ENCODE measurements around the gene STEAP2.
"Not testable (repeated sequence)": the region's sequence is repeated elsewhere in the genome, so short reads cannot be mapped to it uniquely, and the experiment has no call there.

The STEAP2 gene

DNA sequence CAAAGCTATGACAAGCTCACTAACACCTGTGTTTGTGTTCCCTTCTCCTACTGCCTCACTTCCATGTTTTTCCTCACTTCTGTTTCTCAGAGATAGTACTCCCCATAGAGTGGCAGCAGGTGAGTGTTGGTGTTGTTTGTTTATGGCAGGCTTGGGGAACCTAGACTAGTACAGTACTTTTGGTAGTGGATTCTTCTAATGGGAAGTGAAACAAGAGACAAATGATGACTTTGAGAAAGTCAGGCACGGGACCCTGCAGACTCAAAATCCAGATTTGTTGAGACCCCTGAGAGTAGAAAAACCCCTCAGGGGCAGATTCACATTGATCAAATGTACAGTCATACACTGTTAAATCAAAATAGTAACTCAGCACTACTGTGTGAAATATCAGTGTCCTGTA lies 27.0 kb downstream of the STEAP2 start:
- DNase-seq: no peak

DNA sequence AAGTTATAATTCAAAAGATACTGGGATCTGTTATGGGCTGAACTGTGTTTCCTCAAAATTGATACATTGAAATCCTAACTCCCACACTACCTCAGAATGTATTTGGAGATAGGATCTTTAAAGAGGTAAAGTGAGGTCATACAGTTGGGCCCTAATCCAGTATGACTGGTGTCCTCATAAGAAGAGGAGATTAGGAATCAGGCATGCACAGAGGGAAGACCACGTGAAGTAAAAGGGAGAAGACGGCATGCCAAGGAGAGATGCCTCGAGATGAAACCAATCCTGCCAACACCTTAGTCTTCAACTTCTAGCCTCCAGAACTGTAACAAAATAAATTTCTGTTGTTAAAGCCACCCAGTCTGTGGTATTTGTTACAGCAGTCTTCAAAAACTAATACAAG lies 27.5 kb downstream of the STEAP2 start:
- no peak for DNase-seq

DNA sequence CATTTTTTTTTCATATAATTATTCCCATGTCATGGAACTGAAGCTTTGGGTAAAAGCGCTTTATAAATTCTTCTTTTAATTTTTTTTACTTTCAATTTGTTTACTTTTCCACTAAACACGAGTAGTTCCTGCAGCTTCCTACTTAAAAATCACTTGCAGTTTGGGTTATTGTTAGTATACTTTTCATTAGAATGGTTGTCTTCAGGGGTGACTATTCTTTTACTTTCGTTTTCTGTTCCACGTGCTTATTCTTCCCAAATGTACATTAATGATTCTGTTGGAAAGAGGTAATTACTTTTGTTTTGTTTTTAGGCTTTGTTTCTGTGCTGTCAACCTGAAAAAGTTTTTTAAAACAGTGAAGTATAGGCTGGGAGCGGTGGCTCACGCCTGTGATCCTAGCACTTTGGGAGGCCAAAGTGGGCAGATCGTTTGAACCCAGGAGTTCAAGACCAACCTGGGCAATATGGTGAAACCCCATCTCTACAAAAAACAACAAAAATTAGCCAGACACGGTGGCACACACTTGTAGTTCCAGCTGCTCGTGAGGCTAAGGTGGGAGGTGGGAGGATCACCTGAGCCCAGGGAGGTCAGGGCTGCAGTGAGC lies 28.2 kb downstream of the STEAP2 start:
- DNase-seq: no peak

DNA sequence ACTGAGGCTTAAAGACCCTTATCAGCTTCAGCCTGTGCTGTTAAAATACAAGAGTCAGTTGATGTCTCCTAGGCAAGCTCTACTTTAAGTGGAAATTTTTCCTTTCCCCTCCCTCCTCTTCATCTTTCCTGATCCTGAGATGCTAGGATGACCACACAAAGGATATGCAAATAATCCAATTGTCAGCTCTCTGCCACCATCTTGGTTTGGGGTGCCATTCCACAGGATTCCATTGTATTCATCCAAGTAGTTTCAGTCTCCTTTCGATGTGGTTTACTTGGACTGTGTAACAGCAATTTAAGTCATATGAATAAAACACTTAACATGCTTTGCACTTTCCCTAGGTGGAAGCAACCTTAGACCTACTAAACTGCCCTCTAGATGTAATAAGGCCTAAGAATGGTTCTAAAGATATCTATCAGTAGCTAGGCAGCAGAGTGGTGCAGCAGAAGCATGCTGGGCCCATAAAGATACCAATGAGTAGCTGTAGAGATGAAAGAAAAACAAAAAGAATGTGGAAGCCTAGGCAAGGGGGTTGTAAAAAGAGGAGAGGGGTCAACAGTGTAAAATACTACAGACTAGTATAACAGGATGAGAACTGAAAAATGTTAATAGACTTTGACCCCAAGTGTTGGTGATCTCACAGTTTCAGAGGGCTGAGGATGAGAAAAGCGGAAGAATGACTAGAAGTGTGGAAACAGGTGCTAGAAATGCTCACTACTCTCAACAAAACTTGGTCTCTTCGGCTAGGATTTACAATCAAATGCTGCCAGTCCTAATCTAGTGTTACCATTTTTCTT lies 31.0 kb downstream of the STEAP2 start:
- DNase-seq: no peak

DNA sequence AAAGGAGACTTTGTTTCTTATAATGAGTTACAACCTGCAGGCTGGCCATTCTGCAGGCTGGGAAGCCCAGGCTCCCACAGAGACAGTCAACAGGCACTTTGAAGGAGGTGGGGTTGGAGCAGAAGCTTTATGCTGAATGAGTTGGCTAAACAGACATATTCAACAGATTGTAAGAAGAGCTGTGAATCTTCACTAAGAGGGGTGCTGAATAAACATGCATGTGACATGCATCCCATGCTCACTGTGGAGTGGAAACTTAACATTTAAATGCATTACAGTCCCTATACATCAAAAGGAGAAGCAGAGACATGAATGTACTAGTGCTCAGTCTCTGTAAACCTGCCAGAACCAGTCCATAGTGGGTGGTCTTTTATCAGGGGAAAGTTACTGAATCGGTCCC lies 32.0 kb downstream of the STEAP2 start:
- DNase-seq: no peak

DNA sequence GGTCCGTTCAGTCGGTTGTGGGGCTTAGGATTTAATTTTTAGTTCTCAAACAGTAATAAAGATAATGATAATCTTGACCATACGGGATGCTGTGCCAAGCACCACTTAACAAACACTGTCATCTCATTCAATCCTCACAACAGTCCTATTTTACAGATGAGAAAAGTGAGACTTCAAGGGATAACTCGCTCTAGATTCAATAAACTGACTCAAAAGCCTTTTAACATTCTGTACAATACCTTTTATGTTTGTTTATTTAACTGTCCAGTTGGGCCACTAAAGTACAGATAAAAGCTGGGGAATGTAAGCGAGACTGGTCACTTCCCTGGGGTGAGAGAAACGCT lies 33.0 kb downstream of the STEAP2 start:
- no peak for DNase-seq

DNA sequence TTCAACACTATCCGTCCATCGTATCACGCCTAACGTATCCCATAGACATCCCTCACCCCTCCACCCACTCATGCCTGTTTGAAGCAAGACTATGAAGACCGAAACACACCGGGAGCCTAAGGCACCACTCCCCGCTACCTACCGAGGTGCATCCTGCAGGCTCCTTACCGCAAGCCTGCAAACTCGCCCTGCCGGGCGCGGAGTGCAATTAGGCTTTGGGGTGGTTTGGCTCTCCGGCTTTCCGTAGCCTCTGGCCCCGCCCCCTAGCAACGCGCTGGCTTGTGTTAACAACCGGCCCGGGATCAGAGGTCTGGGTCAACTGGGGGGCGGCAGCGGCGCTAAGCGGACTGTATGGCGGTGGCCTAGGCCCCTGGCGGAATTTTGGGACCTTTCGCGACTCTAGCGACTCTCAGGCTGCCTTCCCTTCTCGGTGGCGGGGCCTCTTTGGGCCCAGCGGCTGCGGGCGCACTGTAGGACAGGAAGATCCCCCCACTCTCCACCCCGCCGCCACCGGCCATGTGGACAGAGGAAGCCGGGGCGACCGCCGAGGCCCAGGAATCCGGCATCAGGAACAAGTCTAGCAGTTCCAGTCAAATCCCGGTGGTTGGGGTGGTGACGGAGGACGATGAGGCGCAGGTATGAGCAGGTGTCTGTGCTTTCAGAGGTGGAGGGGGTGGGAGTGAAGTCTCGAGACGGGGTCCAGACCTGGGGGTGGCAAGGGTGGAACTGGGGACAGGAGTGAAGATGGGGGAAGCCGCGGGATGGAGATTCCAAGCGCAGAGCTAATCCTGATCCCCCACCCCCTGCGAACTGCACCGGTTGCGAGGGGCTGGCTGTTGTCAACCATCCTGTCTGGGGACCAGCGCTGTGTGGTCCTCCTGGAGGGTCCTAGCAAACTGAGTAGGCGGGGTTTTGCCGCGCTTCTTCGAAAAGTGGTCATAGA lies 33.6 kb downstream of the STEAP2 start, which contains the start of gene CFAP69:
TSS of gene CFAP69 (plus strand) at position 266 of the 943 bp plus-strand sequence. CDS start at position 517, 251 bp downstream.
- peak; percentile 85 for DNase-seq

DNA sequence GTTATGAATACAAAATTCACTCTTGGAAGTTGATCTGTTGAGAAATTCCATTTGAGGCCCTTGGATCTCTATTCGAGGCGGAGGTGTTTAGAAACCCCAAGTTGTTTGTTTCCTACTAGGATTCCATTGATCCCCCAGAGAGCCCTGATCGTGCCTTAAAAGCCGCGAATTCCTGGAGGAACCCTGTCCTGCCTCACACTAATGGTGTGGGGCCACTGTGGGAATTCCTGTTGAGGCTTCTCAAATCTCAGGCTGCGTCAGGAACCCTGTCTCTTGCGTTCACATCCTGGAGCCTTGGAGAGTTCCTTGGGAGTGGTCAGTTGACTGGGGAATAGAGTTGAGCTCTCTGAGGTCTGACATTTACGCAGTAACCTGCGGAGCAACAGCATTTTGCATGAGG lies 34.6 kb downstream of the STEAP2 start:
- no peak for DNase-seq

DNA sequence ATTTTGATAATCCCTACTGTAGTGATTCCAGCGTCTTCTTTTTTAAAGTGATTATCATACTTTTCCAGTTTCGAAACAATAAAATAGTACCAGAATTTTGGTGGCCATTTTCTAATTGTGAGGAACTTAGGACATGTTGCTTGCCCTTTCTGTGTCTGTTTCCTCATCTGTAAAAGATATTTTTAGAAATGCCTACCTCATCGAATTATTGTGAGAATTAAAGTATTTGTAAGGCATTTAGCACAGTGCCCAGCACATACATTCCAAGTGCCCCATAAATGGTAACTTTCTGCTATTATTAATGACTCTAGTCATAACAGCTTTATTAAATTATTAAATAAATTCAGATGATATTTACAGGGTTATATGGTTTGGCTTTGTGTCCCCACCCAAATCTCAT lies 37.2 kb downstream of the STEAP2 start:
- DNase-seq: no peak

DNA sequence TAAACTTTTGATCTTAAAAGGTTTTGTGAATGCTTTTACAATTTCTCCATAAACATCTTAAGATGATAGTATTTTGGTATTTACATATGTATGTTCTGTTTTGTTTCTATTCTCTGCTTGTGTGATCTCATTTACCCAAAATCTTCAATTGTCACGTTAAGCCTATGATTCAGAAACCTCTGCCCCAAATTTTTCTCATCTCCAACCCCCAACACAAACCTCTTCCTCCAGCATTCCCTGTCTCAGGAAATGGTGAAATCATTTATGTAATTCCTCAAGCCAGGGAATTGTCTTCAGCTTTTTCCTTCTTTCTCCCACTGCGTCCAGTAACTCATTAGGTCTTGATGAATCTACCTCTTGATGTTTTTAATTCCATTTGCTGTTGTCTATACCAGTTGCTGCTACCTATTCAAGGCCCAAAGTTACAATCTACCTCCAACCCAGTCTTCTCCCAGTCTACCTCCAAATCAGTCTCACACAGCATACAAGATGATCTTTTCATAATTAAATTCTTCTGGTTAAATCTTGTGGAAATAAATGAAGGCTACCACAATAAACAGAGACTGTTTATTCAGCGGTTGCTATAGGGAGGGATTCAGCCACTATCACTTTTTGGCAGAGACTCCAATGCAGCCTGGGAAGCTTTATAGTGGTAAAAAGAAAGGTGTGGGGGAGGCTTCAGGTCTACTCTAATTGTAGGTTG lies 39.2 kb downstream of the STEAP2 start:
- no peak for DNase-seq

DNA sequence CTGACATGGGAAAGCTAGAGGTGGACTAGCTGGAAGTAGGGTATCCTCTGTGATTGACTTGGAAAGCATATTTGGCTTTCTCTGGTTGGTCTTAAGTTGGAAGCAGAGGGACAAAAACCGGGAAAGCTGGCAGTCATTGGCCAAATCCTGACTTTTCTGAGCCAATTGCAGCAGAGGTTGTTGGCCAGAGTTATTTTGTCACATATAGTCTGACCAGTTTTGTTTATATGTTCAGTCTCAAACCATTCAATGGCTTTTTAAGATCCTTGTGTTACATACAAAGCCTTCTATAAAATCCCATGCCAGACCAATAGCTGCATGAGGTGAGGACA lies 39.7 kb downstream of the STEAP2 start:
- DNase-seq: no peak

DNA sequence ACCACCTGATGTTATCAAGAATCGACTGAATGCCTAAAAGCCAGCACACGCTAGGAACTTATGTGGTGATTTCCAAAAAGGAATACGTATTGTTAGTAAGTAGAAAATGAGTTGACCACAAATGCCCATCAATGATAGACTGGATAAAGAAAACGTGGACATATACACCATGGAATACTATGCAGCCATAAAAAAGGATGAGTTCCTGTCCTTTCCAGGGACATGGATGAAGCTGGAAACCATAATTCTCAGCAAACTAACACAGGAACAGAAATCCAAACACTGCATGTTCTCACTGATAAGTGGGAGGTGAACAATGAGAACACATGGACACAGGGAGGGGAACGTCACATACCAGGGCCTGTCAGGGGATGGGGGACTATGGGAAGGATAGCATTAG lies 44.5 kb downstream of the STEAP2 start:
- not testable (repeated sequence) for DNase-seq

DNA sequence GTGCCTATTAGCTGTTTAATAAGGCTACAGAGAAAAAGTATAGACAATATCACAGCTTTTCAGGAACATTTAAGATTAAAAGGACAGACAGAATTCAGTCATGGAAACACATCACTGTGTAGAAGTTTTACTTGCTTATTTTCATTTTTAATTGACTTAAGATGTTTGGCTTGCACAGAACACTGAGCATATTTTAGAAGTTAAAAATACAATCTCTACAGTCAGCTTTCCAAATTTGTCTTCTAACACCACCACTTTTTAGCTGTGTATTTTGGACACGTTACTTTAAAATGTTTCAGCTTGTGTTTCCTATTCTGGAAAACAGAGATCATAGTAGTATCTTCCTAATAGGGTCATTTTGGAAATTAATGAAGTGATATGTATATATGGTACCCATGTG lies 45.2 kb downstream of the STEAP2 start:
- no peak for DNase-seq

DNA sequence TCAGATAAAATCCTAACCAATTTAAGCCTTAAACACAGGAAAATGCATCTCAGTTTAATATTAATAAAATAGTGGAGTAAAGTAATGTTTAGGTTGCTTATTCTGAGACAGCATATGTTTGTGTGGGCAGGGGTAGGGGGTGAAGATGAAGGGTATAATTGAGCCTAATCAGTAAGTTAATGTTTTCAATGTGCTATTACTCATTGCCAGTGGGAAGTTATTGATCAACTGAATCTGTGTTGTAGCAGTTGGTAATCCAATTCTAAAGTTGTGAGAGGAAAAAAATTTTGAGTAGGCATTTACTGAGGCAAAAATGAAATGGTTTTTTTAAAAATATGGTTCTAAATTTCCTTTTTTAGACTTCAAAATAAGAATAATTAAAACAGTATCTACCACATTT lies 49.9 kb downstream of the STEAP2 start:
- DNase-seq: no peak

DNA sequence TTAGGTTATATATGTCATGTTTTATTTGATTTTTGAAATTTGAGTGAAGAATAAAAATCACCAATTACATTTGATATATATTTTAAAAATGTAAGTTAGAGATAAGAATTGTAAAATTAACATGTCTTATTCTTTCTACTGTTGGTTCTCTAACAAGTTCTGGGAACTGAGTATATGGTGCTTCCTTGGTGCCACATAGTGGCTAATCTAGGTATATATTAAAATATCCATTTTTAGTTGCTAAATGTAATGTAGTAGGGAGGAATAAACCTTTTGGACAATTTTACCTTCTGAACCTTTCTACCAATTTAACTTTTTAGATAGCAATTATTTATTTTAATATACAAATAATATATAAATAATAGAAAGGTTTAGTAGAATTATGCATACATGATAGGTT lies 50.9 kb downstream of the STEAP2 start:
- DNase-seq: no peak

DNA sequence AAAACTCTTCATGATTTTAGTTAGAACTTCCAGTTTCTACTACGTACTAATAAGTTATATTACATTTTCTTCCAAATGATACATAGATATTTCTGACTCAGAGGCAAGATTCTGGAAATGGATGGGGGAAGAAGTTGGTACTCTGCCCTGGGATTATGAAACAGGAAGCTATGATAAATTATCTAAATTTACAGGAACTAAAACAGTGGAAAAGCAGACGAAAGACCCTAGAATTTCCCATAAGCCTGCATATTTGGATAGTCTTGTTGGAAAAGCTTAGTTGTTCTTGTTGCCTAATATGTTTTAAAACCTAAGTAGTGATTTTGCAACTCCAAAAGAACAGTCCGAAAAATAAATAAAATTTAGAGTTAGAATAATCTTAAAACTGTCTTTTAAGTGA lies 55.3 kb downstream of the STEAP2 start:
- no peak for DNase-seq

DNA sequence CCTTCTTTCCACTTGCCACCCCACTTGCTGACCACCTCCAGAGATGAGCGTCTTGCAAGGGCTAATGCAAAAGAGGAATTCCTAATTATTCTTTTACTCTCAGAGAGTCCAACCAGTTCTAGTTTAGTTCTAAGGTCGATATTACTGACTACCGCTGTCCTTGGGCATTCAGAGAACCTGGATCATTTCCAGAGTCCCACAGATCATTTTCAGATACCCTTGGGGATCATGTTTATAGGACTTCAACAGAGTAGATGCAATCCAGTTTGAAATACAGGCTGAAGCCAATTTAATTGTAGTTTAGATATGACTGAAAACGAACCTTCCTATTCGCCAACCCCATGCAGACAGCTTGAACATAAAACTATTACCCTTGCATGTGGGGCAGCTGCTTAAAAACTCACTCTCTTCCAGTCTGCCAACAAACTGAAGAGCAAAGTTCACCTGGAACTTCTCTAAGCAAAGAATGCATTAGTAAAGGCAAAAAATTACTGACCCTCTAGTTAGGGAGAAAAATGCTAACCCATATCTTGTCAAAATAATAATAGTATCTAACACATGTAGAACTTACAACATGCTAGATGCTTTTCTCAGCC lies 55.8 kb downstream of the STEAP2 start:
- no peak for DNase-seq

DNA sequence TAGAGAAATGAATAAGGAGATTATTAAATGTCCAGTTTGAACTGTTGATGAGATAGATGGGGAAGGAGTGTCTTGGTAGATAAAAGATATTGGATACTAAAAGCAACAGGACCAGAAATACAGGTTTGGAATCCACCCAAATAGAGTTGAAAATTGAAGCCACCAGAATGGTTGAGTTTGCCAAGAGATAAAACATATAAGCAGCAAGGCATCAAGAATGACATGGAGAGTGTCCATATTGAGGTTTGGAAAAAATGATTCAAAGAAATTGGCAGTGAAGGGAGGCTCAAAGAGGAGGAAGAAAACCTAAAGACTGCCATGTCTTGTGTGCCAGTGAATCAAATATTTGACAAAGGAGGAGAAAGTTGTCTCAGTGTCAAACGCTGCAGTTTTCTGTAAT lies 57.6 kb downstream of the STEAP2 start:
- no peak for DNase-seq

DNA sequence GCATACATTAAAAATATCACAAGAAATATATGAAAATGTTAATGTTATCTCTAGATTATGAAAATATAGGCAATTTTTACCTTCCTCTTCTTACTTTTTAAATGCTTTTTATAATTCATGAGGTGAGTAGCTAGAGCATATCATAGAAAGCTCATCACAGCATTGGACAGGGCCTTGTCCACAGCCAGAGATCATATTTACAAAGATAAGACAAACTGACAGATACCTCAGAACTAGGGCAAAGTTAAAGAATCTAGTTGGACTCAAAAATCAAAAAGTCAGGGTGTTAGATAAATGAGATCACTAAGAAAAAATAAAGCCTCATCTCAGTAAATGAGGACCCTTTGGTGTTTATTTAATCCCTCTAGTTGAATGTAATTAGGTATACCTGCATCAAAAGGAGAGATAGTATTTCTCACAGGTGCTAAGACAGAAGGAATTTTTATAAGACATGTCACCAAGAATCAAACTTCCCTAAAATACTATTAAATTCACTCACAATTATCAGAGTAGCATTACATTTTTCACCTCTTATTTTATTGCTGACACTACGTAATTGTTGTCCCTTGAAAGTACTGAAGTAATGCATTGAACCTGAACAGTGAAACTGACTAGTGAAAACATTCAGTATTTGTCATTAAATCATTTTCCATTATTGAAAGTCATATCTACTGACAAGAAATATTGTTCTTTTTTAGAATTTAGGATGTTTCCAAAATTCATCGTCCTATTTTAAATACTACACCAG lies 59.1 kb downstream of the STEAP2 start:
- DNase-seq: no peak

DNA sequence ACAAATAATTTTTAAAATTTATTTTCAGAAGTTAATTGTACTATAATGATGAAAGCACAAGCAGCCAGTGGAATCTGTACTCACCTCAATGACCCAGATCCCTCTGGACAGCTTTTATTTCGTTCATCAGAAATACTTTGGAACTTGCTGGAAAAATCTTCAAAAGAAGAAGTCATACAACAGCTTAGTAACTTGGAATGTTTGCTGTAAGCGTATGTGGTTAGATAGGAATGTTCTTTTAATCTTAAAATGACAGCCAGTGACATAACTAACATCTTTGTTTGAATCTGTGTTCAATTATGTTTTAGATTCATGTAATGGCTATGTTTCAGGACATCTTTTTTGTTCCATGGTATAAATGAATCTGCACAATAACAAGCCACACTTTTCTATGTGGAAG lies 60.2 kb downstream of the STEAP2 start:
- no peak for DNase-seq

DNA sequence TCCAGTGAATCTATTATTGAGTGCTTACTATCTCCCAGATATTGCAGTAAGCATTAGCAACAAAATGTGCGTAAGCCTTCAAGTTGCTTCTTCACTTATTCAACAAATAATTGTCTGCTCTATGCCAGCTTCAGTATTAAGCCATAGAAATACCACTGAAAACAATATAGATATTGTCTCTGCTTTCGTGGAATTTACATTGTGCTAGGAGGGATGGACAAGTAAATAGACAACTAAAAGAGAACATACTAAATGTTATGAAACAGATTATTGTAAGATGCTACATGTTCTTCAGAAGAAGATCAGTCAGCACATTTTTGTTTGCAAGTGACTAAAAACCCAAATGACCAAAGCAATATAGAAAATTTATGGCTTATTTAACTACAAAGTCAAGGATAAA lies 60.7 kb downstream of the STEAP2 start:
- DNase-seq: no peak

DNA sequence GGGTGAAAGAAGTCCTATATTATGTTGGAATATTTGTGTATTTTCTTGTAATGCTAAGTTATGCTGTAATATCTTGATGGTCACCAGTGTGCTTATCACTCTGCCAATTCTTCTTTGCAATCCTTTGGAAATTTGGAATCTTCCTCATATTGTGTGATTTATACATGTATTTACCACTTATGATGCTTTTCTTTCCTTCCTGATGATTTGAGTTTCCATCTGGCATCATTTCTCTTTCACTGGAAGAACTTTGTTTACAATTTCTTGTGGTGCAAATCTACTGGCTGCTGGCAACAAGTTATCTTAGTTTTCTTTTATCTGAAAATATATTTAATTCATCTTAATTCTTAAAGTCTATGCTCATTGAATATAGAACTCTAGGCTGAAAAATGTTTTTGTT lies 62.6 kb downstream of the STEAP2 start:
- DNase-seq: no peak
